HS-27A (cell line): ENCODE results near the gene PARP12.
"Not testable (repeated sequence)": the region's sequence is repeated elsewhere in the genome, so short reads cannot be mapped to it uniquely, and the experiment has no call there.

Experiments used
- DNase-seq: peaks from one replicate; pipeline ENCODE4 v3.0.0-alpha.2; 2012; ENCODE audit warnings: low read depth, missing footprints

Gene PARP12

GRCh38 chr7:140062528-140063299, at the start of gene PARP12:
Gene PARP12 (minus strand): TSS chr7:140062951. CDS start chr7:140062847, 104 bp downstream.
- no peak for DNase-seq

- DNase-seq, result not testable (repeated sequence)
Measured at GRCh38 chr7:140108777-140109176, 46.0 kb upstream of the PARP12 start.

- no peak for DNase-seq
Measured at GRCh38 chr7:140096459-140096858, 33.7 kb upstream of the PARP12 start.

- DNase-seq, result no peak
Measured at GRCh38 chr7:140093375-140093774, 30.6 kb upstream of the PARP12 start.

- DNase-seq, result no peak
Measured at GRCh38 chr7:140085447-140085846, 22.7 kb upstream of the PARP12 start.

- no peak for DNase-seq
Measured at GRCh38 chr7:140084972-140085371, 22.2 kb upstream of the PARP12 start.

- no peak for DNase-seq
Measured at GRCh38 chr7:140084142-140084655, 21.4 kb upstream of the PARP12 start.

- DNase-seq, result no peak
Measured at GRCh38 chr7:140082770-140083169, 20.0 kb upstream of the PARP12 start.

- no peak for DNase-seq
Measured at GRCh38 chr7:140081774-140082425, 19.1 kb upstream of the PARP12 start.

GRCh38 chr7:140080919-140081318, 18.2 kb upstream of the PARP12 start:
- no peak for DNase-seq

- no peak for DNase-seq
Measured at GRCh38 chr7:140079121-140079536, 16.4 kb upstream of the PARP12 start.

GRCh38 chr7:140078392-140078791, 15.6 kb upstream of the PARP12 start:
- DNase-seq, result no peak

GRCh38 chr7:140074780-140075179, 12.0 kb upstream of the PARP12 start:
- no peak for DNase-seq

GRCh38 chr7:140070546-140070945, 7.8 kb upstream of the PARP12 start:
- DNase-seq, result no peak

GRCh38 chr7:140069298-140069949, 6.7 kb upstream of the PARP12 start:
- no peak for DNase-seq

GRCh38 chr7:140068033-140068432, 5.3 kb upstream of the PARP12 start:
- DNase-seq, result no peak

GRCh38 chr7:140067052-140067451, 4.3 kb upstream of the PARP12 start:
- no peak for DNase-seq

- DNase-seq, result no peak
Measured at GRCh38 chr7:140062118-140062527, 628 bp downstream of the PARP12 start.

- no peak for DNase-seq
Measured at GRCh38 chr7:140061607-140061930, 1.2 kb downstream of the PARP12 start.

- no peak for DNase-seq
Measured at GRCh38 chr7:140060788-140061606, 1.8 kb downstream of the PARP12 start.

GRCh38 chr7:140060243-140060630, 2.5 kb downstream of the PARP12 start:
- no peak for DNase-seq
